Measurements from ENCODE around the gene DET1.
"Not testable (repeated sequence)": the region's sequence is repeated elsewhere in the genome, so short reads cannot be mapped to it uniquely, and the experiment has no call there.

DET1 gene

GRCh38 chr15:88540350-88540749 lies 6.1 kb downstream of the DET1 start:
- DNase-seq (ENCODE audit: low spot score) = not testable (repeated sequence)

GRCh38 chr15:88539441-88539840 lies 7.0 kb downstream of the DET1 start:
- DNase-seq (ENCODE audit: low spot score) = no peak

GRCh38 chr15:88538972-88539371 lies 7.5 kb downstream of the DET1 start:
- DNase-seq (ENCODE audit: low spot score) = no peak

GRCh38 chr15:88537591-88538317 lies 8.7 kb downstream of the DET1 start:
- no peak for DNase-seq (ENCODE audit: low spot score)

GRCh38 chr15:88535607-88536313 lies 10.7 kb downstream of the DET1 start:
- no peak for DNase-seq (ENCODE audit: low spot score)

- no peak for DNase-seq (ENCODE audit: low spot score)
Observed at GRCh38 chr15:88535100-88535499, 11.4 kb downstream of the DET1 start.

GRCh38 chr15:88533376-88533775 lies 13.1 kb downstream of the DET1 start:
- DNase-seq (ENCODE audit: low spot score) = no peak

GRCh38 chr15:88529021-88529630 lies 17.4 kb downstream of the DET1 start:
- DNase-seq (ENCODE audit: low spot score) = no peak

GRCh38 chr15:88526247-88526879 lies 20.1 kb downstream of the DET1 start:
- DNase-seq (ENCODE audit: low spot score) = no peak

- DNase-seq (ENCODE audit: low spot score) = no peak
Observed at GRCh38 chr15:88525418-88525817, 21.1 kb downstream of the DET1 start.

- DNase-seq (ENCODE audit: low spot score) = not testable (repeated sequence)
Observed at GRCh38 chr15:88524094-88524493, 22.4 kb downstream of the DET1 start.

- DNase-seq (ENCODE audit: low spot score) = no peak
Observed at GRCh38 chr15:88518903-88519302, 27.6 kb downstream of the DET1 start.

- no peak for DNase-seq (ENCODE audit: low spot score)
Observed at GRCh38 chr15:88513195-88513594, 33.3 kb downstream of the DET1 start.

- DNase-seq (ENCODE audit: low spot score) = no peak
Observed at GRCh38 chr15:88512601-88513000, 33.9 kb downstream of the DET1 start.

GRCh38 chr15:88512078-88512477 lies 34.4 kb downstream of the DET1 start:
- DNase-seq (ENCODE audit: low spot score) = no peak

GRCh38 chr15:88511161-88511560 lies 35.3 kb downstream of the DET1 start:
- no peak for DNase-seq (ENCODE audit: low spot score)

- no peak for DNase-seq (ENCODE audit: low spot score)
Observed at GRCh38 chr15:88509964-88510363, 36.5 kb downstream of the DET1 start.

- no peak for DNase-seq (ENCODE audit: low spot score)
Observed at GRCh38 chr15:88509321-88509720, 37.2 kb downstream of the DET1 start.

GRCh38 chr15:88506628-88507027 lies 39.9 kb downstream of the DET1 start:
- no peak for DNase-seq (ENCODE audit: low spot score)

GRCh38 chr15:88505721-88506120 lies 40.8 kb downstream of the DET1 start:
- no peak for DNase-seq (ENCODE audit: low spot score)

- no peak for DNase-seq (ENCODE audit: low spot score)
Observed at GRCh38 chr15:88504445-88504844, 42.0 kb downstream of the DET1 start.

GRCh38 chr15:88498996-88499395 lies 47.5 kb downstream of the DET1 start:
- DNase-seq (ENCODE audit: low spot score) = no peak
